SH-SY5Y (cell line): Measurements from ENCODE around the gene CHN2.

Experiments
- GATA2 ChIP-seq: IDR thresholded peaks from 2 replicates; pipeline ENCODE4 v1.6.1; 2011; ENCODE audit warnings: mild to moderate bottlenecking, low read depth, low read length
- GATA3 ChIP-seq: IDR thresholded peaks from 2 replicates; pipeline ENCODE4 v1.6.1; 2011; ENCODE audit warnings: low read depth, mild to moderate bottlenecking, low read length, moderate library complexity

Gene CHN2

DNA sequence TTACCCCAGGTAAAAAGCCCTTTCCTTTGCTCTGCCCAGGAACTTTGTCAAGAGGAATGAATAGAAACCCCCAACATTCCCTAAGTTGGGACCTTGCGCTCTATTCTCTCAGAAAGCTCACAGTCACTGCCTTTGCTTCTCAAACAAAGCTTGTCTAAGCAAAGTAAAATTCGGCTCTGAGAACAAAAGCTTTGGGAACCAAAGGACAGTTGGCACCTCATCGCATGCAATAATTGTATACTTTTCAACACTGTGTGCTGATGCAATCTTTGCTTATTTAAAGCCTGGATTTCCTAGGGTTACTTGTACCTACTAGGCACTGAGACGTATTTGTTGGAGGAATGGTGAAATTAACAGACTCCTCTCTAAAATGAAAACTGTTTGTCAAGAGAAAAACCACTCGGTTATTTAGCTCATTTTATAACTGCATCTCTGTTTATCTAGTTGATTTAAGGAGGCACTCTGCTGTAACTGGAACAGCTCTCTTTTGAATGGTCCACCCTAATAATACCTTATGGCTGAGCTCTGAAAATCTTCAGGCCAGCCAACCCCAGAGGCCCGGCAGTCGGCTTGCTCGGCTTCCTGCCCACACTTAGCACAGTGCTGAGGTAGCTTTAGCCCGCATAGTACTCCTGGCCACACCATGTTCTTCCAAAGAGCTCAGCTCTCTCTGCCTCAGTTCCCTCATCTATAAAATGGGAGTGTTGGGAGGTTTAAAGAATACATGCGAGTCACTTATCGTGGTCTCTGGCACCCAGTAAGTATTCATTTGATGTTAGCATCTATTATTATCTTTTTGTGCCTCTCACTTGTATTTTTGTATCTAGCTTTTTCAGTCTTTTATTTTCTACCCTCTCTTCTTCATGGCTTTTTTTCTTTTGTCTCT, 288.9 kb downstream of the CHN2 start:
- TF ChIP-seq GATA3, result no peak
- TF ChIP-seq GATA2, result no peak

DNA sequence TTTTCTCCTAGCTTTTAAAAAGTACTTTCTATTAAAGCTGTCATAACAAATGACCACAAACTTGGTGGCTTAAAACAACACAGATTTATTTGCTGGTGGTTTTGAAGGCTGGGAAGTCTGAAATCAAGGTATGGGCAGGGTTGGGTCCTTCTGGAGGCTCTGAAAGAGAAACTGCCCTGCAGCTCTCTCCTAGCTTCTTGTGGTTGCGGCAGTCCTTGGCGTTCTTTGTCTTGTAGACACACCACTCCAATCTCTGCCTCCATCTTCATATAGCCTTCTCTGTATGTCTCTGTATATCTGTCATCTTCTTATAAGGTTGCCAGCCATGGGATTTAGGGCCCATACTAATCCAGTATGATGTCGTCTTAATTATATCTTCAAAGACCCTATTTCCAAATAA, 289.7 kb downstream of the CHN2 start:
- TF ChIP-seq GATA2 (no peak), GATA3 (no peak)

DNA sequence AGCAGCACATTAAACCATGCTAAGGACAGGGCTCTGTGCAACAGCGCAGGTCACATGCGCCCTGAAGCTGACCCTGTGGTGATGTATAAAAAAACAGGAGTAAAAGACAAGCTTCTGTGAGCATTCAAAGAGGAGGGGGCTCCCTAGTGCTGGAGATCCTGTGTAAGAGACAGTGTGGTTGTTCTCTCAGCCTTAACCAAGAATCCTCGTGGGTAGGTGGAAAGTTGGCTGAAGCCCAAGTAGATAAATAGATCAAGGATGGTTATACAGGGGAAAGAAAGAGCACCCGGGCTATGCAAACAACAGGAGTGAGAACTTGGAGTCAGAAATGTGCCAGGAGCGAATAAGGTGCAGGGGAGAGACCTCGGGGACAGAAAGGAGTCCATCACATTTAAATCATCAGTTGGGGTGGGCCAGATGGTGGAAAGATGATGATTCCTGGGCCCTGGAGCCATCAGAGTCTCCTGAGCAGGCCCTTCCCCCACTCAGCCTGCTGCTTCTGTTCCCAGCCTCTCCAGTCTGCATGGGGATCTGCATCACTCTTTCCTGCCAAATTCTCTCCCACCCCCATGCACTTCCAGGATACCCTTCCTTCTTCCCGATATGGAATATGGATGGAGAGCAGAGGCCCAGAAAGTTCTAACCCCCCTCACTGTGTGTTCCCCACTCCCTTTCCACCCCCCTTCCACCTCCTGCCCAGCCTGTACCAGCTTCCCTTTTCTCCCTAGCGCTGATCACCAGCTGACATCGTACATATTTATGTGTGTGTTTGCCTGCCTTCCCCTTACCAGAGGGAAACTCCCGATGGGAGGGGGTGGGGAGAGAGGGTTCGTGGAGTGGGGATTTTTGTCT, 291.0 kb downstream of the CHN2 start:
- TF ChIP-seq GATA3 (no peak), GATA2 (no peak)

DNA sequence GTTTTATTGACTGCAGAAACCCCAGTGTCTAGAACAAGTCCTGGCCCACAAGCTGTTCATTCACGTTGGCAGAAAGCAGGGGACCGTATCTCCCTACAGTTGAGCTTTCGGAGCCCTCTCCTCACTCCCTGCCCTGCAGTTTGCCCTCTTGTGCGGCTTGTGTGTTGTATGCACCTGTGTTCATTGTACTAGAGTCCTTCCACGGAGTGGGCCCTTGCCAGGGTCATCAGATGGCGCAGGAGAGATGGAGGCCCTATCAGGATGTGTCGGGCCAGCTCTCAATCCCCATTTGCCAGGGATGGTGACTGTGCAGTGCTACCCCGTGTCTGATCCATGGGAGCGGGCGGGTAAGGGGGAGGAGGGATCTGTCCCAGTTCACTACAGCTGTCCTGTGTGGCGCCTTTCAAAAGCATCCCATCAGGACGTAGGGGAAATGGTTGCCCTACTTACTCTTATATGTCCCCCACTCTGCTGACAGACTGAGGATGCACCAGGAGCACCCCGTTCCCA, 291.7 kb downstream of the CHN2 start:
- TF ChIP-seq GATA2 (no peak), GATA3 (no peak)

DNA sequence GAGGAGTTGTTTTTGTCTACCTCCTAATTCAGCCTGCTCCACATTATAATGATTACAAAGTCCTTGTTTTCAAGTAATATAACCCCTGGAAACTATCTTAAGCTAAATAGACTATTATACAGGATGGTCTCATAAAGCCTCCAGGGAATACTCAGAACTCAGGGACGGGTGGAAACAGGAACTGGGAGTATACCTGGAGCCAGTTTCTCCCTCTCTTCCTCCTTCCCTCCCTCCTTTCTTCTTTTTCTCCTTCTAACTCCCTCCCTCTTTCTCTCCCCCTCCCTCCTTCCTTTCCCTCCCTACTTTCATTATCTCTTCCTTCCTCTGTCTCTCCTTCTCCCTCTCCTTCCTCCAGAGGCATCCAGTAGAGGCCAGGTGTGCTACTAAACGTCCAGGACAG, 292.8 kb downstream of the CHN2 start:
- TF ChIP-seq GATA3 (no peak), GATA2 (no peak)

DNA sequence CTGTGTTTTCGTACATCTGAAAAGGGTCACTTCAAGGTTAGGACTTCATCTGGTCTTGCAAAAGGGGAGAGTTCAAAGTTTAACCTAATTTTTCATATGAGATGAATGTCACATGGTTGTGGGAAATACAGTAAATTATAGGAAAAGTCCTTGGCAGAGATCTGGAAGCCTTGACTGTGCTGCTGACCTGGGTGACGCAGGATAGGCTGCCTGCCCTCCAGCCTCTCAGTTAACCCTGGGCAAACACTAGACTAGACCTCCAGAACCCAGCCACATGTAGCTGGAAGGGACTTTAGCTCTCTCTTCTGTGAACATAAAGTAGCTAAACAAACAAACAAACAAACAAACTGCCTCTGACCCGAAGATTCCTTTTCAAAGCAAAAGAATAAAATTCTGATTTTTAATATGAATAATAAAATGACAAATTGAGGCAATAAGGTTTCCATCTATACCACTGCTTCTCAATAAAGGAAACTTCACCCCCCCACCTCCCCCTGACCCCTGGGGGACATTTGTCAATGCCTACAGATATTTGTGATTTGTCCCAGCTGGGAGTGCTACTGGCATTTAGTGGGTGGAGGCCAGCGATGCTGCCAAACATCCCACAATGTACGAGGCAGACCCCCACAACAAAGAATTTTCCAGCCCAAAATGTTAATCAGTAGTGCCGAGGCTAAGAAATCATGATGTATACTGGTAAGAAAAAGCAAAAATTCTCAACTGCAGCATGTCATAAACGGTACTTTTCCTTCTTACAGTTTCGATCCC, 293.8 kb downstream of the CHN2 start:
- TF ChIP-seq GATA3 (no peak), GATA2 (no peak)

DNA sequence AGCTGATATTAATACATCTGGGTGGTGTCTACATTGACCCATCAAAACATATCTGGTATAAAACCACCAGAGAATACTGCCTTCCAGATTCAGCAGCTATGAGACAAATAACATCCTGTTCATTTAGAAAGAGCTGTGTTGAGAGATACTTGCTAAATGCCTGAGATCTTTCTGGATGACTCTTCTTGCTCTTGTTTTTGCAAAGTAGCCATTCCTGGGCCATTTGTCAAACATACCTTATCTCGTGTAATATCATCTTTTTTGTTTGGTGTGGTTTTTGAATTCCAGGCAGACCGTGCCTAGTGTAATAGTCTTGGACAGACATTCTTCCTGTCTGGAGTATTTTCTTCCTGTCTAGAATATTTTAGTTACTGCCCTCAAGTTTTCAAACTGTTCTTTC, 294.4 kb downstream of the CHN2 start:
- TF ChIP-seq GATA2 (no peak), GATA3 (no peak)

DNA sequence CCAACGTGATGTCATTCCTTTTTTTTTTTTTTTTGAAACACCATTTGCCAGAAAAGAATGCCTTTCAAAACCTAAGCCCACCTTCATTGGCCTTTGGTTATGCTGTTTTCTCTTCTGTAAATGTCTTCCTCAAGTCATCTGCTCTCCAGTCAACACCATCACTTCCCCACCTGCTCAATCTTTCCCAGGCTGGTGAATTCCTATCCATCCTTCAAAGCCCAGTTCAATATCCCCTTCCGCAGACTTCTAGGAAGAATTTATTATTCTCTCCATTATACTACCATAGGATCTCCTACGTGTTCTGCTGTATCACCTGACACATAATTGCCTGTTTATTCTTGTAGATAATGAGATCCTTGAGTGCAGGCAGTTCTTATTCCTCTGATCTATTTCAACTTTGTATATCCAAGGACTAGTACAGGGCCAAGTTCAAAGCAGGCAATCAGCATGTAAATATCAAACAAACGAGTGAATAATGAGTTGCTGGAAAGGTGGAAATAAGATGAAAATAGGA, 295.6 kb downstream of the CHN2 start:
- TF ChIP-seq GATA2 (no peak), GATA3 (no peak)

DNA sequence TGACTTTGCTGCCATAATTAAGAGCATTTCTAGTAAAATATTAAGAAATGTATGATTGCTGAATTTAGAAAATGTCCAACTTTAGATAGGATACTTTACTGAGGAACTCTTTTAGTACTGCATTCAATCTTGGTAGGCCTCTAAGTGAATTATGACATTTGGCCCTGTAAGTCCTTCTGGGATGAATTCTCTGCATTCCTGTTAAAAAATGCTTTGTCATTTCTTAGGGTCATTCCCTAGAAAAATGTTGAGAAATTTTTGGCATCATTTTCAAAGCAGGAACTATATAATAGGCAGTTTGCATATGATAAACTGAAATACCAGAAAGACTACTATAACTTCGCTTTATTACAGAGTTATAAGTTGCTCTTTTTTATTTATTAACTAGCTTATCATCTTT, 299.8 kb downstream of the CHN2 start:
- TF ChIP-seq GATA3, result no peak

DNA sequence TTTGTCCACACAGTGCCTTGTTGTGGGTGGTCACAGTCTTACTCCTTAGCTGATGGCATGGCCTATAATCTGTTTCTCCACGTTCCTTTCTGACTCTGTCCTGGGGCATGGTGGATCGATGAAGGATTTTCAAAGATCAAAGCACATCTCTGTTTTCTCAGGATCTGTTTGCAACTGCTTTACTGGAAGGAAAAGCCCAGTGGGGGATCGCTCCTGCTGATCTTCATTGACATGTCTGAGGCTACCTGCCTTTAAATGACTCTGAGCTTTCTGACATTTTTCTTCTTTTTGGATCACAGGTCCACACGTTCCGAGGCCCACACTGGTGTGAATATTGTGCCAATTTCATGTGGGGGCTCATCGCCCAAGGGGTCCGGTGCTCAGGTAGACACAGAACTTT, 301.1 kb downstream of the CHN2 start:
- TF ChIP-seq GATA3 (no peak), GATA2 (no peak)

DNA sequence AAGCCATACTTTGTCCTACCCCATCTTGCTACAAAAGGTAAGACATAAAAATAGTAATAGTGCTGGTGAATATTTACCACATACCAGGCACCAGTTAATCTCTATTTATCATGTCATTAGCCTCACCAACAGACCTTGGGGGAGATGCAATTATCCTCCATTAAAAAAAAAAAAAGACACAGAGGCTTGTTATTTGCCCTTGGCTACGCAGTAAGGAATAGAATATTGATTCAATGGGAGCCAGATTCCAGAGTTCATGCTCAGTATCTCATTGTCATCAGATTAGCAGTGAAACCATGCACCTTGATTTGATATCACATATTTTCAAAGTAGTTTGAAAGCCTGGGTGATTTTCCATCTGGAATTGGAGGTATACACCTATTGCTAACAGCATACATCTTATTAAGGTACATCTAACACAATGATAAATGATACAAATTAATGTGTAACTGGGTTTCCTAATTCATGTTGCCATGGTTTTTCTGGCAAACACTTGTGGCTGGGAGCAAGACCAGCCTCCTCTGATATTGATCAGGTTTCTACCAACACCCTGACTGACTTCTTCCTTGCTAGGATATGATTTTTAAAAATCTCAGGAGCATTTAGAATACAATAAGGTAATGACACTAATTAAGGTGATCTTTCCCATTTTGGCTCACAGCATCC, 301.9 kb downstream of the CHN2 start:
- TF ChIP-seq GATA3, result peak; percentile 65
- peak; percentile 41; the same call in 1 of the 2 replicates for TF ChIP-seq GATA2

DNA sequence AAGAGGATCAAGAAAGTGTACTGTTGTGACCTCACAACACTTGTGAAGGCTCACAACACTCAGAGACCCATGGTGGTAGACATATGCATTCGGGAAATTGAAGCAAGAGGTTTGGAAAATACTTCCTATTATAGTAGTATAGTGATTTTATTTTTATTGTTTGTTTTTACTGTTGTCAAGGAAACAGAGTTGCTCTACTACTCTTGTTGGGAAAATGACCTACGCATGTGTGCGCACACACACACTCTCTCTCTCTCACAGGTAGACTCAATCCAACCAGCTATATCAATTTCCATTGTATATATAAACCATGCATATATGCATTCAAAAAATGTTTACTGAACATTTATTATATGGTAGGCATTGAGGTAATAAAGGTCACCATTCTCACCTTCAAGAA, 305.4 kb downstream of the CHN2 start:
- no peak for TF ChIP-seq GATA2
- no peak for TF ChIP-seq GATA3

DNA sequence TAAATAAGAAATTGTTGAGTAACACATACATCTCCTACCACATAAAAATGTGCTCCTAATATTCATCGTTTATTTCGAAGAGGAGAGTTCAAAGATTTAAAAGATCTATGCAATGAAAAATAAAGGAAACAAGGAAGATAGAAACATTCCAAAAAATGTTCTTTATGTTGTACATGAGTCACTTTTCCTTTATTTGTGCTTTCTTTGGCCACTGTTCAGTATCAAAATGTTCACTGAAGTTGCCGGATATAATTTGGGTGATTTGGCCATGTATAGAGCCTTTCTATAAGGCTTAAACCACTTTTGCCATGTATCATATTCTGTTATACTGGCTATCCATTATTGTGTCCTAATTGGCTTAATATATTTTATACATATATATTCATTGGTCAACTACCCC, 306.1 kb downstream of the CHN2 start:
- no peak for TF ChIP-seq GATA3
- TF ChIP-seq GATA2, result no peak
